GM12891 (cell line): ENCODE data around the gene RAB6B.

ENCODE experiments used
- PAX5 ChIP-seq: IDR thresholded peaks from 2 replicates; pipeline ENCODE4 v1.6.1; 2011; ENCODE audit warnings: low read length, moderate library complexity, mild to moderate bottlenecking; ENCODE audit not compliant: insufficient read depth, severe bottlenecking
- POLR2A ChIP-seq: IDR thresholded peaks from 2 replicates; pipeline ENCODE4 v1.6.1; 2011; ENCODE audit warnings: low read depth, low read length, control low read depth
- POLR2AphosphoS5 ChIP-seq: IDR thresholded peaks from 2 replicates; pipeline ENCODE4 v1.6.1; 2011; ENCODE audit warnings: low read depth, low read length, control low read depth
- TAF1 ChIP-seq: IDR thresholded peaks from 2 replicates; pipeline ENCODE4 v1.6.1; 2011; ENCODE audit warnings: low read depth, low read length, control low read depth

- no peak for TF ChIP-seq POLR2A
- no peak for TF ChIP-seq TAF1
- TF ChIP-seq POLR2AphosphoS5: no peak
- no peak for TF ChIP-seq PAX5
Measured at GRCh38 chr3:133934996-133935842, 39.5 kb upstream of the RAB6B start.
